ENCODE measurements around the gene AK8. TPM values are rescaled to one million over a fixed set of nuclear protein-coding genes. Genes with fewer than 3 reads are reported as not detected.
"Not testable (repeated sequence)": the region's sequence is repeated elsewhere in the genome, so short reads cannot be mapped to it uniquely, and the experiment has no call there.

Gene AK8
- total RNA-seq, 1 donor from 2014 or later, result 2.0 TPM

DNA sequence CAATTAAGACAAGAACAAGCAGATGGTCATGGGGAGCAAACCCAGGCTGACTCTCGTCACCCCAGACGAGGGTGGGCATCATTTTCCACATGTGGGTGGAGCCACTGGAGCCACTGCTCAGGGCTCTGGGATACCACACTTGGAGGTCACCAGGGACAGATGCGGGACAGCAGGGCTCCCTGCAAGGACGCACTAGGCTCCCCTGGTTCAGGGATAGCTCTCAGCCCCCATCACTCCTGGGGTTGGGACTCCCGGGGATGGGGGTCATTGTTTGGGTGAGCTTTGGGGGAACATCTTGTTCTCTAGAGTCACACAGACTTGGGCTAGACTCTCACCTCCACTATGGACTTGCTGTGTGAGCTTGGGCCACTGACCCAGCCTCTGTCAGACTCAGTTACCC, 150.0 kb downstream of the AK8 start:
- no peaks in the 10 kb centered on the region for H3K27me3 ChIP-seq (ENCODE audit: control insufficient read depth, insufficient read depth, low read length)
- no peaks in the 10 kb centered on the region for H3K36me3 ChIP-seq (ENCODE audit: control insufficient read depth, insufficient read depth, low read length)
- TF ChIP-seq, protein P1, sequence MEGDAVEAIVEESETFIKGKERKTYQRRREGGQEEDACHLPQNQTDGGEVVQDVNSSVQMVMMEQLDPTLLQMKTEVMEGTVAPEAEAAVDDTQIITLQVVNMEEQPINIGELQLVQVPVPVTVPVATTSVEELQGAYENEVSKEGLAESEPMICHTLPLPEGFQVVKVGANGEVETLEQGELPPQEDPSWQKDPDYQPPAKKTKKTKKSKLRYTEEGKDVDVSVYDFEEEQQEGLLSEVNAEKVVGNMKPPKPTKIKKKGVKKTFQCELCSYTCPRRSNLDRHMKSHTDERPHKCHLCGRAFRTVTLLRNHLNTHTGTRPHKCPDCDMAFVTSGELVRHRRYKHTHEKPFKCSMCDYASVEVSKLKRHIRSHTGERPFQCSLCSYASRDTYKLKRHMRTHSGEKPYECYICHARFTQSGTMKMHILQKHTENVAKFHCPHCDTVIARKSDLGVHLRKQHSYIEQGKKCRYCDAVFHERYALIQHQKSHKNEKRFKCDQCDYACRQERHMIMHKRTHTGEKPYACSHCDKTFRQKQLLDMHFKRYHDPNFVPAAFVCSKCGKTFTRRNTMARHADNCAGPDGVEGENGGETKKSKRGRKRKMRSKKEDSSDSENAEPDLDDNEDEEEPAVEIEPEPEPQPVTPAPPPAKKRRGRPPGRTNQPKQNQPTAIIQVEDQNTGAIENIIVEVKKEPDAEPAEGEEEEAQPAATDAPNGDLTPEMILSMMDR (IDR thresholded peaks at IDR 0.05; ENCODE audit: insufficient read depth, low read length, poor library complexity, severe bottlenecking), result no peak
- no peak overlapping the region for H3K4me3 ChIP-seq (ENCODE audit: low read depth, low read length)
- DNase-seq (ENCODE audit: low read depth), result no peak

DNA sequence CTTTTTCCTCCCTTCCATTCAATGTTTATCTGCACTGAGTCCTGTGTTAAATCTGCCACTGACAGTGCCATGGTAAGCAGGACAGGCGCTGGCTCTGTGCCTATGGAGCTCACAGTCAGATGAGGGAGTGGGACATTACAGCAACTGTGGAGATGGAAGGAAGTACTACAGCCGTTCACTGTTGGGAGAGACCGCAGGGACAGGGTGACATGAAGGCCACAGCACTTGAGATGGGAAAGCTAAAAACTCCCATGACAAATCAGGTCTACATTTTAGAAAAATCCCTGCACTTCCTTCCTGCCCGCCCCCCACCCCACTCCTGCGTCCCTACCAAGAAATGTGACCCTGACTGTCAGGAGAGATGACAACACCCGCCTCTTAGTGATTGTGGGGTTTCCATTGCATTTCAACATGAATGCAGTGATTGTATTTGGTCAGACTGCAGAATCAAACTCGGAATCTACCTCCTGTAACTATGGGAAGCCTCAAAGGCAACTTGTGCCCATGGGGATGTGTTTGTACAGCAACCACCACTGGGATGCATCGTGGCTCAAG, 151.4 kb downstream of the AK8 start:
- Histone ChIP-seq H3K4me3 (ENCODE audit: low read depth, low read length) (no peak overlapping the region), H3K27me3 (ENCODE audit: control insufficient read depth, insufficient read depth, low read length) (no peaks in the 10 kb centered on the region), H3K36me3 (ENCODE audit: control insufficient read depth, insufficient read depth, low read length) (no peaks in the 10 kb centered on the region)
- TF ChIP-seq, protein P1 (IDR thresholded peaks at IDR 0.05; ENCODE audit: insufficient read depth, low read length, poor library complexity, severe bottlenecking), result no peak
- DNase-seq (ENCODE audit: low read depth), result no peak

DNA sequence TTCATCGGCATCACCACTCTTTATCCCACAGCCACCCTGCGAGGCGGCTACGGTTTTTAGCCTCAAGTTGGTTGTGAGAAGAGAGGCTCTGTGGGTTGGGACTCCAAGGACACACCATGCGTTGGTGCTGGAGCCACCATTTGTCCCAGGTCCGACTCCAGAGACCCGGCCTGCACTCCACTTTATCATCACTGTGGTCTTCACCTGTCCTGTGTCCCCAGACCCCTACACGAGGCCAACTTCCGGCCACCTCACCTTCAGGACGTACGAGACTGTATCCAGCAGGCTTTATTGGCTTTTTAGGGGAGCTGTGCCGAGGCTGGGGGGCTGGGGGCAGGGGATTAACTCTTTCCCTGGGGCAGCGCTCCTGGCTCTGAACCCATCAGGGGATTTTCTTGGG, 152.8 kb downstream of the AK8 start:
- TF ChIP-seq, protein P1 (IDR thresholded peaks at IDR 0.05; ENCODE audit: insufficient read depth, low read length, poor library complexity, severe bottlenecking), result no peak
- Histone ChIP-seq H3K36me3 (ENCODE audit: control insufficient read depth, insufficient read depth, low read length) (no peaks in the 10 kb centered on the region), H3K4me3 (ENCODE audit: low read depth, low read length) (no peak overlapping the region), H3K27me3 (ENCODE audit: control insufficient read depth, insufficient read depth, low read length) (no peaks in the 10 kb centered on the region)
- DNase-seq (ENCODE audit: low read depth), result no peak

DNA sequence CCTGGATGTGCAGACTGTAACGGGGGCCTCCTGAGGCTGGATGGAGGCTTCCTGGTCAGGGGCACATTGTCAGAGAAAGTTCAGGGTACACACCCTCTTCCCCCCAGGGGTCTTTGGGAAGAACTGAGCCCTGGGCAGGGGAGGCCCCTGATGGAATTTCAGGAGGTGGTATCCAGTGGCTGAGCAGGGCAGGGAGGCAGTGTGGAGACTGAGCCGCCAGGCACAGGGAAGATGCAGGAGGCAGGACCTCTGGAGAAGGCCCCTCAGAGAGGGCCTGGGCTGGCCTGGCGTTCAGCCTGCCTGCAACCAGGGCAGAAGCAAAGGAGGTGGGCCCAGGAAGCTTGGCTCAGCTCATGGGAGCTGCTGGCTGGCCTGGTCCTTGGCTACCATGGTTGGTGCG, 154.3 kb downstream of the AK8 start:
- TF ChIP-seq, protein P1 (IDR thresholded peaks at IDR 0.05; ENCODE audit: insufficient read depth, low read length, poor library complexity, severe bottlenecking), result no peak
- DNase-seq (ENCODE audit: low read depth), result no peak
- H3K27me3 ChIP-seq (ENCODE audit: control insufficient read depth, insufficient read depth, low read length), result no peaks in the 10 kb centered on the region
- H3K36me3 ChIP-seq (ENCODE audit: control insufficient read depth, insufficient read depth, low read length), result no peaks in the 10 kb centered on the region
- H3K4me3 ChIP-seq (ENCODE audit: low read depth, low read length), result no peak overlapping the region

DNA sequence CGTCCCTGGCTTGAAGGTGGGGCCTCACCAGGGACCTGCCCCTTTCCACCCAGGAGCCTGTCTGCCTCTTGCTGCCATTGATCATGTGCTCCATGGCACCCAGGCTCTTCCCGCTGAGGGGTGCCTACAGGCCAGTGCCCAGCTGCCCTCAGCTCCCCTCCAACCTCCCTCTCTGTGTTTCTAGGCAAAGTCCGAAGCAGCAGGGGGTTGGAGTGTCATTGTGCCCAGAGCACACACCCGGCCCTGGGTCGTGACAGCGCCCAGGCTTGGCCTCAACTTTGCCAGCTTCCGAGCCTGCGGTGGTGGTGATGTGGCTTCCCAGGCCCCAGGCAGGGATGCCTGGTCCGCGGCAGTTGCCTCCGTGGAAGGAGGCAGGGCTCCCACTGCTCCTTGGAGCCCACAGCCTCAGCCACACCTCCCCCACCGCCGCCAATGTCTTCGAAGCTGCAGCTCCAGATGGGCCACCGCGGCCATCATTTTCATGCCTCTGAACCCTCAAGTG, 155.5 kb downstream of the AK8 start:
- H3K36me3 ChIP-seq (ENCODE audit: control insufficient read depth, insufficient read depth, low read length), result no peaks in the 10 kb centered on the region
- H3K27me3 ChIP-seq (ENCODE audit: control insufficient read depth, insufficient read depth, low read length), result peaks cover 3% of the 10 kb centered on the region
- DNase-seq (ENCODE audit: low read depth), result no peak
- H3K4me3 ChIP-seq (ENCODE audit: low read depth, low read length), result no peak overlapping the region
- TF ChIP-seq, protein P1 (IDR thresholded peaks at IDR 0.05; ENCODE audit: insufficient read depth, low read length, poor library complexity, severe bottlenecking), result no peak

DNA sequence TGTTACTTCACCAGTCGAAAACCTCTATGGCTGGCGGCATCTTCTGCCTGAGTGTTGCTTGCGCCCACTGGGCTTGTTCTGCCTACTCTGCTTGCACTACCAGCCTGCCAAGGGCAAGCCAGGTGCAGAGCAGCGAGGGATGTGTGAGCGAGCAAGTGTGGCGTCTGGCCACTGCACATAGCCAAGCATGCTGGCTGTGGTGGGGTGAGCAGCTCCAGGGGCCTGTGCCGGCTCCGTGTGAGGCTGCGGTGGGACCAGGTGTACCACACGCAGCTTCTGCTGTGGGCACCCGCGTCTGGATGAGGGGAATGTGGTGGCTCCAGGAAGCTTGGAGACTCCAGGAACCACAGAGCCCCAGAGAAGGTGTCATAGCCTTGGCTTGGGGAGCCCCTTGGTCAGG, 156.4 kb downstream of the AK8 start:
- Histone ChIP-seq H3K27me3 (ENCODE audit: control insufficient read depth, insufficient read depth, low read length) (peaks cover 5% of the 10 kb centered on the region), H3K4me3 (ENCODE audit: low read depth, low read length) (no peak overlapping the region), H3K36me3 (ENCODE audit: control insufficient read depth, insufficient read depth, low read length) (no peaks in the 10 kb centered on the region)
- TF ChIP-seq, protein P1 (IDR thresholded peaks at IDR 0.05; ENCODE audit: insufficient read depth, low read length, poor library complexity, severe bottlenecking), result no peak
- no peak for DNase-seq (ENCODE audit: low read depth)

DNA sequence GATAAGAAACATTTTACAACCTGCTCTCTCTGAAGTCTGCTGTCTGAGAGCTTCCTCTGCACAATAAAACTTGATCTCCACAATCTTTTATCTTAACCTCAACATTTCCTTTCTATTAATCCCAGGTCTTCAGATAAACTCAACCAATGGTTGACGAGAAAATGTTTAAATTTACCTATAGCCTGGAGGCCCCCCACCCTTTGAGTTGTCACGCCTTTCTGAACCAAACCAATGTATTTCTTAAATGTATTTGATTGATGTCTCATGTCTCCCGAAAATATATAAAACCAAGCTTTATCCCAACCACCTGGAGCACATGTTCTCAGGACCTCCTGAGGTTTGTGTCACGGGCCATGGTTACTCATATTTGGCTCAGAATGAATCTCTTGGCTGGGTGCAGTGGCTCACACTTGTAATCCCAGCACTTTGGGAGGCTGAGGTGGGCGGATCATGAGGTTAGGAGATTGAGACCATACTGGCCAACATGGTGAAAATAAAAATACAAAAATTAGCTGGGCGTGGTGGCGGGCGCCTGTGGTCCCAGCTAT, 159.6 kb downstream of the AK8 start:
- not testable (repeated sequence) for H3K27me3 ChIP-seq (ENCODE audit: control insufficient read depth, insufficient read depth, low read length); DNase-seq (ENCODE audit: low read depth); H3K36me3 ChIP-seq (ENCODE audit: control insufficient read depth, insufficient read depth, low read length); H3K4me3 ChIP-seq (ENCODE audit: low read depth, low read length)

Measured in kidney epithelial cell (primary cell).